ENCODE data around the gene CDS2. TPM values are rescaled to one million over a fixed set of nuclear protein-coding genes. Genes with fewer than 3 reads are reported as not detected.

The CDS2 gene
- total RNA-seq, 1 donor from 2014 or later, result 39.8 TPM

DNA sequence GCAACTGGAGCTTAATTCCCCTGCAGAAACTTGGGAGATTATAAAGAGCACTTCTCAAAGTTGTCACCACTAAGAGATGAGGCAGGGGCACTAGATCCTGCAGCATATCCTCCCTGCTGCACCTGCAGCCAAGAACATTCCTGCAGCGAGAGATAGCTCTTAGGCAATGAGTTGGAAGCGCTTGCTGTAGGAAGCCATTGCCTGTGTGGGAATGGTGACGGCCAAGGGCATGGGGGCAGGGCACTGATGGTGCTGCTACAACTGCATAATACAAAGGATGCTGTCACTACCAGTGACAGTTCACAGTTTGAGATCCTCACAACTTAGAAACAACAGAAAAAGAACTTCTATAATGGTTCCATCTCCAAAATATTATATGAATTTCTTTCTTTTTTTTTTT lies 89.9 kb downstream of the CDS2 start:
- H3K4me1 Mint-ChIP-seq (ENCODE audit: low read depth), result no peaks in the 10 kb centered on the region
- no peaks in the 10 kb centered on the region for H3K9me3 Mint-ChIP-seq
- intact Hi-C loops (cut with micrococcal nuclease), result no loop called here
- no peaks in the 10 kb centered on the region for H3K27me3 Mint-ChIP-seq (ENCODE audit: insufficient read depth)
- no peak overlapping the region for H3K4me3 Mint-ChIP-seq
- no peak for DNase-seq (ENCODE audit: low spot score)
- H3K36me3 Mint-ChIP-seq (ENCODE audit: low read depth), result no peaks in the 10 kb centered on the region
- H3K27ac Mint-ChIP-seq, result no peak overlapping the region

DNA sequence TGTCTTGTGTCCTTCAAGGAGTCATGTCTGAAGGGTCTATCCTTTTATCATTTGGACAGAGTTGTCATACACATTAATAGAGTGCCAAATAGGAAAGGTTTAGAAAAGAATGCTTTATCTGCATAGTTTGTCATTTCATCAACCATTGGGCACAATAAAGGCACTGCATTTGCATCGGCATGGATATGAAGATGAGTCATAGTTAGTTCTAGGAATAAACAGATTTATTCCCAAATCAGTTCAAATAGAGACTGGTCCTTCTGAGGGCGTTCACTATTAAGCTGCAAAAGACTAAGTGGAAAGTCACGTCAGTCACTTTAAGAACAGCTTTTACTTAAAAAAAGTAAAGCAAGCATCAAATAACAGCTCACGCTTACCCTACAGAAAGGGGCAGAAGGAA lies 90.8 kb downstream of the CDS2 start:
- H3K27me3 Mint-ChIP-seq (ENCODE audit: insufficient read depth), result no peaks in the 10 kb centered on the region
- no peaks in the 10 kb centered on the region for H3K36me3 Mint-ChIP-seq (ENCODE audit: low read depth)
- H3K9me3 Mint-ChIP-seq, result no peaks in the 10 kb centered on the region
- H3K4me3 Mint-ChIP-seq, result no peak overlapping the region
- no peaks in the 10 kb centered on the region for H3K4me1 Mint-ChIP-seq (ENCODE audit: low read depth)
- H3K27ac Mint-ChIP-seq, result no peak overlapping the region
- DNase-seq (ENCODE audit: low spot score), result no peak
- intact Hi-C loops (cut with micrococcal nuclease), result no loop called here

- intact Hi-C loops (cut with micrococcal nuclease), result no loop called here
- no peaks in the 10 kb centered on the region for H3K27me3 Mint-ChIP-seq (ENCODE audit: insufficient read depth)
- H3K36me3 Mint-ChIP-seq (ENCODE audit: low read depth), result no peaks in the 10 kb centered on the region
- H3K4me3 Mint-ChIP-seq, result no peak overlapping the region
- no peak overlapping the region for H3K27ac Mint-ChIP-seq
- no peak for DNase-seq (ENCODE audit: low spot score)
- H3K4me1 Mint-ChIP-seq (ENCODE audit: low read depth), result no peaks in the 10 kb centered on the region
- H3K9me3 Mint-ChIP-seq, result no peaks in the 10 kb centered on the region
These were observed 93.7 kb downstream of the CDS2 start for GRCh38 chr20:5220321-5221060.

- no peak for DNase-seq (ENCODE audit: low spot score)
- H3K9me3 Mint-ChIP-seq, result no peaks in the 10 kb centered on the region
- H3K27ac Mint-ChIP-seq, result no peak overlapping the region
- intact Hi-C loops (cut with micrococcal nuclease), result no loop called here
- H3K4me3 Mint-ChIP-seq, result no peak overlapping the region
- no peaks in the 10 kb centered on the region for H3K27me3 Mint-ChIP-seq (ENCODE audit: insufficient read depth)
- no peaks in the 10 kb centered on the region for H3K36me3 Mint-ChIP-seq (ENCODE audit: low read depth)
- no peaks in the 10 kb centered on the region for H3K4me1 Mint-ChIP-seq (ENCODE audit: low read depth)
These were observed 94.2 kb downstream of the CDS2 start for GRCh38 chr20:5221061-5221430.

- no peak overlapping the region for H3K27ac Mint-ChIP-seq
- H3K4me1 Mint-ChIP-seq (ENCODE audit: low read depth), result no peaks in the 10 kb centered on the region
- peak; percentile 30 for DNase-seq (ENCODE audit: low spot score)
- no peaks in the 10 kb centered on the region for H3K27me3 Mint-ChIP-seq (ENCODE audit: insufficient read depth)
- no peaks in the 10 kb centered on the region for H3K9me3 Mint-ChIP-seq
- intact Hi-C loops (cut with micrococcal nuclease), result loop anchor here (1.0 kb wide), 2 partner anchors 18 to 97 kb away; no protein-coding TSS in a partner anchor
- no peak overlapping the region for H3K4me3 Mint-ChIP-seq
- no peaks in the 10 kb centered on the region for H3K36me3 Mint-ChIP-seq (ENCODE audit: low read depth)
These were observed 96.3 kb downstream of the CDS2 start for GRCh38 chr20:5222919-5223634.

DNA sequence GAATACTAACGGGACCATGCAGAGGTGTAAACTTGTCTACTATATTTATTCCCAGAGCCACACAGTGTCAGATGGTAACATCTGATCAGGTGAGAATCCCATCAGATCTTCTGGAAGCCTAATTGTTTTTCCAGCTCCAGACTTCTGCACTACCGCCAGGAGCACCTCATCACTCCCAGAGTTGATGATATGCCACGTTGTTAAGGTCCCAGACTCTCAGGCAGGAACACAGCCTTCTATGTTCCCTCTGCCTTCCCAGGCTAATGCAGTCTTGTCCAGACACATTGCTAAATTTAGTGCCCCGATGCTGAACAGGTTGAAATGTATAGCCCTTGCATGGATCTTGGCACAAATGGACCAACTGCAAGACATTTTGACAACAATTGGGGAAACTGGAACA lies 103.7 kb downstream of the CDS2 start:
- Mint-ChIP-seq H3K4me1 (ENCODE audit: low read depth) (no peaks in the 10 kb centered on the region), H3K36me3 (ENCODE audit: low read depth) (no peaks in the 10 kb centered on the region), H3K9me3 (no peaks in the 10 kb centered on the region), H3K27ac (no peak overlapping the region), H3K4me3 (no peak overlapping the region), H3K27me3 (ENCODE audit: insufficient read depth) (peaks cover 6% of the 10 kb centered on the region)
- no peak for DNase-seq (ENCODE audit: low spot score)
- intact Hi-C loops (cut with micrococcal nuclease), result no loop called here

- no peak for DNase-seq (ENCODE audit: low spot score)
- no peaks in the 10 kb centered on the region for H3K36me3 Mint-ChIP-seq (ENCODE audit: low read depth)
- no peak overlapping the region for H3K4me3 Mint-ChIP-seq
- H3K9me3 Mint-ChIP-seq, result no peaks in the 10 kb centered on the region
- no peak overlapping the region for H3K27ac Mint-ChIP-seq
- peaks cover 23% of the 10 kb centered on the region for H3K27me3 Mint-ChIP-seq (ENCODE audit: insufficient read depth)
- H3K4me1 Mint-ChIP-seq (ENCODE audit: low read depth), result no peaks in the 10 kb centered on the region
- intact Hi-C loops (cut with micrococcal nuclease), result no loop called here
These were observed 107.3 kb downstream of the CDS2 start for GRCh38 chr20:5234158-5234557.

GRCh38 chr20:5234978-5235377 lies 108.2 kb downstream of the CDS2 start:
- intact Hi-C loops (cut with micrococcal nuclease), result no loop called here
- Mint-ChIP-seq H3K27me3 (ENCODE audit: insufficient read depth) (peaks cover 23% of the 10 kb centered on the region), H3K36me3 (ENCODE audit: low read depth) (no peaks in the 10 kb centered on the region)

More at GRCh38 chr20:5234978-5235377, 108.2 kb downstream of the CDS2 start:
- no peak overlapping the region for H3K27ac Mint-ChIP-seq
- no peak overlapping the region for H3K4me3 Mint-ChIP-seq
- no peak for DNase-seq (ENCODE audit: low spot score)
- H3K4me1 Mint-ChIP-seq (ENCODE audit: low read depth), result no peaks in the 10 kb centered on the region
- H3K9me3 Mint-ChIP-seq, result no peaks in the 10 kb centered on the region

Other genes with a start within 250 kb of the CDS2 start
- gene SLC23A2, start 125.5 kb upstream of the CDS2 start, total RNA-seq, result 28.5 and 31.5 TPM in 2 replicates
- 80.3 and 82.1 TPM in 2 replicates for gene TMEM230, start 13.9 kb upstream of the CDS2 start, total RNA-seq
- gene PCNA, start 7.0 kb upstream of the CDS2 start, total RNA-seq, result 512 and 519 TPM in 2 replicates
- not detected in 2 replicates for gene PROKR2, start 189.9 kb downstream of the CDS2 start, total RNA-seq